Stimulated activated CD4-positive, alpha-beta T cell treated with anti-CD3 and anti-CD28 coated beads, Interleukin-15, amount 100 ng/mL, for 24 hours (primary cell): ENCODE data around the gene F12.
A peak's percentile ranks its signal among the peaks of the same experiment; 100 is the strongest.
"Not testable (repeated sequence)": the region's sequence is repeated elsewhere in the genome, so short reads cannot be mapped to it uniquely, and the experiment has no call there.

Source experiments
- DNase-seq: peaks from one replicate; pipeline ENCODE4 v3.0.0-alpha.2; 2020

F12 gene

GRCh38 chr5:177367981-177368868, 41.1 kb downstream of the F12 start:
- no peak for DNase-seq

GRCh38 chr5:177367323-177367848, 42.0 kb downstream of the F12 start:
- no peak for DNase-seq

DNA sequence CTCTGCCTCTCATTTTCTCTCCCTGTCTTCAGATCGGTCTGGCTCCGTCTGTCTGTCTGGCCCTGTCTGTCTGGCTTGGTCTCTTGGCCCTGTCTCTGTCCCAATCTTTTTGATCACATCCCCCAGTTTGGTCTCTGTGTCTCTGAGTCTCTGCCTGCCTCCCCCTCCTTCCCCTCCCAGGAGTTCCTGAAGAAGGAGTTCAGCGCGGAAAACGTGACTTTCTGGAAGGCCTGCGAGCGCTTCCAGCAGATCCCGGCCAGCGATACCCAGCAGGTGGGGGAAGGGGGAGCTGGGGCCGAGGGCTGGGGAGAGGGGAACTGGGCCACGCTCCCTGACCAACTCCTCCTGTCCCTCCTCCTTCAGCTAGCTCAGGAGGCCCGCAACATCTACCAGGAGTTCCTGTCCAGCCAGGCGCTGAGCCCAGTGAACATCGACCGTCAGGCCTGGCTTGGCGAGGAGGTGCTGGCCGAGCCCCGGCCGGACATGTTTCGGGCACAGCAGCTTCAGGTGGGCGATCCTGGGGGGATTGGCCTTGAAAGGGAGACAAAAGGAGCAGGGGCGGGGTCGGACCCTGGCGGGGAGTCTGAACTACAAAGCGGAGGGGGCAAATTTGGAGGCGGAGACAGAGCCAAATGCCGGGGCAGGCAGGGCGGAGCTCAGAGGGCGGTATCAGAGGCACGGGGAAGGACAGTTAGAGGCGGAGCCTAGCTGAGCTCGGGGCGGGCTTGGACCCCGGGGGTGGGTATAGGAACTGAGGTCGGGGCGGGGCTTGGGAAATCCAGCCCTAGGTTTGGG, 42.6 kb downstream of the F12 start:
- DNase-seq: peak; percentile 29

GRCh38 chr5:177365845-177366527, 43.4 kb downstream of the F12 start:
- no peak for DNase-seq

GRCh38 chr5:177364159-177364962, 45.0 kb downstream of the F12 start:
- DNase-seq: peak; percentile 61

DNA sequence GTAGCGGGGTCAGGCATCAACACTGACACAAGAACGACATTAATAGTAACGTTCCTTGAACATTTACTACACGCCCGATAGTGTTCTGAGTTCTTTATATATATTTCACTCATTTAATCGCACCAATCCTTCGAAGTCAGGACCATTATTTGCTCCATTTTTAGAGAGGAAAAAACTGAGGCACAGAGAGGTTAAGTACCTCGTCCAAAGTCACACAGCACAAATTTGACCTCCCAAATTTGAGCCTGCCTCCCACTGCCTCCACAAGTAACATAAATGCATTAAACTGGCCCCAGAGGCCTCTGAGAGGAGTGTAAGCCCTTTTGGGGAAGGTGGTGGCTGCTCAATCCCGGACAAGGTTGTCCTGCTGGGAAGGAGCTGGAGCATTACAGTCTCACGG, 45.8 kb downstream of the F12 start:
- DNase-seq: no peak

- DNase-seq: peak; percentile 81
Measured at GRCh38 chr5:177362610-177363507, 46.5 kb downstream of the F12 start.

DNA sequence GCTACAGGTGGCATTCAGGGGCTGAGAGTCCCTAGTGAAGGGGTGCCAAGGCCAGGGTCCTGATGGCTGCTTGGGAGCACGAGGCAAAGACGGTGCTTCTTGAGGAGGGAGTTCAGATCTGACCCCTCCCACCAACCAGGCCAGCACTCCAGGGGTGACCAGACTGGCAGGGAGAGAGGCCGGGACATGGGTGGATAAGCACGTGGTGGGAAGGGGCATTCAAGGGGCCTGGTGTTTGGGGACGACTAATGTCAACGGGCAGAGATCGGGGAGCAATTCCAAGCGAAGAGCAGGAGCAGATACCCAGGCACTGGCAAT, 47.1 kb downstream of the F12 start:
- no peak for DNase-seq

DNA sequence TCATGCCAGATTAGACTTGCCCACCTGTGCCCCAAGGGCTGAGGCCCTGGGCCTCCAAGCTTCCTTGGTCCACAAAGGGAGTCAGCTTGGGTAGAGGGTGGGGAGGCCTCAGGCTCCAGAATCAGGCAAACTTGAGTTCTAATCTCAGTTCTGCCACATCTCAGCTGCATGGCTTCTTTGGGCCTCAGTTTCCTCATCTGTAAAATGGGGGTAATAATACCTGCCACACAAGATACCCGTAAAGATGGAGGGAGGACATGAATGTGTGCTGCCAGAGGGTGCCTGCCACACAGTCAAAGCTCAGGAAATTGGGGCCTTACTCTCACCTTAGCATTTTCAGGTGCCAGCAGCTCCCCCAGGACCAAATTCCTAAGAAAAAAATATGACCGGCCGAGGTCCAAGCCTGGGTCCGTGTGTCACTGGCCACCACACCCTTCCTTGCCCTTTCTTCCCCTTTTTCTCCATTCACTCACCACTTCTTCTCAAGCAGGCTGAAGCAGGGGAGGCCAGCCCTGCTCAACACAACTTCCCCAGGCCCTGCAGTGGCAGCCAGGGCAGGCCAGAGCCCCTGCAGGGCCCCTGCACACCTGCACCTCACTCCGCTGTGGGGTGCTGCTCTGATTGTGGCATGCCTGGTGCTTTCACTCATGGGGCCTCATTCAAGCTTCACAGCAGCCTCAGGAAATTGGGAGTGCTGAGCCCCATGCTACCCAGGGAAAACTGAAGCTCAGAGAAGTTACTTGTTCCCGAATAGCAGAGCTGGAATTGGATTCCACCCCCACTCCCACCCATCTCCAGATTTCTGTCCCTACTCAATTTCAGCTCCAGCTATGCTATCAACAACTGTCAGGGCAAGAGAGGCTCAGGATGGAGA, 47.7 kb downstream of the F12 start:
- DNase-seq: peak; percentile 32

GRCh38 chr5:177360740-177361139, 48.6 kb downstream of the F12 start:
- not testable (repeated sequence) for DNase-seq

DNA sequence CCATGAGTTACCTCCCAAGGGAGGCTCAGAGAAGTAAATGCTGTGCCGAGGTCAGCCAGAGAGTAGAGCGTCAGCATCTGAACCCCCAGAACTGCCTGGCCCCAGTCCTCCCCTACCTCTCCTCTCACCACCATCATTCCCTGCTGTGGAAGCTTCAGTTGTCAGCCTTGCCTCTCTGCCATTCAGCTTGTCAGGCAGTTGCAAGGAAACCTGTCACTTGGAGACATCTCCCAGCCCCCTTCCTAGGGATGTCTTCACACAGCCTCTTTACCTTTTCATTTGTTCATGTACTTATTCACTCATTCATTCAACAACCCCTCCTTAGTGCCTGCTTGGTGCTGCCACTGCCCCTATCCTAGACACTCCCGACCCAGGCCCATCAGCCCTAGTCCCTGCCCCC, 49.5 kb downstream of the F12 start:
- DNase-seq: no peak

- DNase-seq: no peak
Measured at GRCh38 chr5:177359451-177359851, 49.9 kb downstream of the F12 start.

DNA sequence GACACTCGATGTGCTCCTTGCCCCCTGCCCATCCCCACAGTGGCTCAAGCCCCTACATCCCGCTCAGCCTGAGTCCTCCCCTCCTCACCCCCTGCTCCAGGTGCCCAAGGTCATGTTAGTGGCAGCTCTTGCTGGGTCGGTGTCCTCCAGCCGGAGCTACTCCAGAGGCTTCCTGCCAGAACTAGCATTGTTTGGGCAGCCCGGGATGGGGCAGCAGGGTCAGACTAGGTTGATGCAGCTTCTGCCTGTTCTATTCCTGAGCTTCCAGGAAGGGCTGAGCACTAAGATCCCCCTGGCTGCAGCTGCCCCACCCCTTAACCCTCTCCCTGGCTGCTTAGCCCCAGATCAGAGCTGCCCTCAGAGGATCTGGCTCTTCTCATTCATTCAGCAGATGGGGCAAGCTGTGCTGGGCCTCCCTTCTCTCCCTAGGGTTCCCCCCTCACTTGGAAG, 51.0 kb downstream of the F12 start:
- DNase-seq: peak; percentile 30

DNA sequence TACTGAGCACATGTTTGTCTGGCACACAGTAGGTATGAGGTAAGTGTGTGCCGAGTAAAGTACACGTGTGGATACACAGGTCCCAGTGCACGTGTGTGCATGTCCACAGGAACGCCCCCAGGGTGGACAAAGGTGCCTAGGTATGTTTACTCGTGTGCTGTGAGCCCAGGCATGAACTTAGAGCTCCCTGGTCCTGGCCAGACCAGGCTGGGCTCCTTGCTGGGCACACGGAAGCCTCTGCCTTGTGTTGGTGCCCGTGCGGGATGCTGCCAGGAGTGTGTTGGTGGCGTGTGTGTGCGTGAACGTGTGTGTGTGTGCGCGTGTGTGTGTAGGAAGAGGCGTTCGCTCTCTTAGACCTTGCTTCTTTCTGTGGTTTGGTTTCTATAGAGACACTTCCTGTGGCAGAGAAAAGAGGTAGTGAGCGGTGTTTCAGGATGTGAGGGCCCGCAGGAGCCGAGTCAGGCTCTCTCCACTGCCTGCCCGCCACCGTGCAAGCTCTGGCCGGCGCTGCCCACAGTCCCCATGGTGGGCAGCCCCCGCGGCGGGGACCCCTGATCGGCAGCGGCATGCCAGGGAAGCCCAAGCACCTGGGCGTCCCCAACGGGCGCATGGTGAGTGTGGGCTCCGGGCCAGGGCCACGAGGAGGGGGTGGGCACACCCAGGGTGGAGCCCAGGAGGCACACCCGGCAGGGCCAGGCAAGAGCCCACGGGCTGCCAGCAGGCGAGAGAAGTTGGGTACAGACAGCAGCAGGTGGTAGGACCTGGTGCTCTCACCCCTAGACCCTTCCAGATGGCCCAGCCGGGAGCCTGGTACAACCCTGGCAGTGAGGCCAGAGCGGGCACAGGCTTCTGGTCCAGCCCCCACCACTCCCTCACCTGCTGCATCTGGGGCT, 51.7 kb downstream of the F12 start, which contains the start of gene RGS14:
TSS of gene RGS14 (plus strand) at position 466 of the 893 bp plus-strand sequence. CDS start at position 567, 101 bp downstream.
- DNase-seq: peak; percentile 72

GRCh38 chr5:177357146-177357458, 52.3 kb downstream of the F12 start:
- DNase-seq: no peak

DNA sequence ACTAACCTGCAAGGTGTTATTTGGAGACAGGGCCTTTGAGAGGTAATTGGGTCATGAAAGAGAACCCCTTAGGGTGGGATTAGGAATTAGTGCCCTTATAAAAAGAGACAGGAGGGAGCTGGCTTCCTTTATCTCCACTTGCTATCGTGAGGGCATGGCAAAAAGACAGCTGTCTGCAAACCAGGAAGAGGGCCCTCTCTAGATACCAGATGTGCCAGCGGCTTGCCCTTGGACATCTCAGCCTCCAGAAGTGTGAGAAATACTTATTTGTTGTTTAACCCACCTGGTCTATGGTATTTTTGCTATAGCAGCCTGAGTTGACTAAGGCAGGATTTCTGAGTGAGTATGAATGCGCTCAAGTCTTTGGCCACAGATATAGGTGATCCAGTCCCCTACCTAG, 52.6 kb downstream of the F12 start:
- no peak for DNase-seq

DNA sequence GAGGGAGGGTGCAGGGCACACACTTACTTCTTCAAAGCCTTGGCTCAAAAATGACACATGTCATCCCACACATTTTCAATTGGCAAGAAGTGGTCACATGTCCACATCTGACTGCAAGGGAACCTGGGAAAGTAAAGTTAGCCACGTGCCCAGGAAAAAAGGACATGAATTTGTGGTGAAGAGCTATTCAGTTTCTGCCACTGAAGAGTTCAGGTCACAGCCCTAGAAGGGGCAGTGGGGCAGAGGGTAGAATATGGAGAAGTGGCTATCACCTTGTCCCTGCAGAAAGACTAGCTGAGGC, 53.5 kb downstream of the F12 start:
- DNase-seq: no peak

GRCh38 chr5:177355162-177355867, 54.0 kb downstream of the F12 start:
- no peak for DNase-seq

DNA sequence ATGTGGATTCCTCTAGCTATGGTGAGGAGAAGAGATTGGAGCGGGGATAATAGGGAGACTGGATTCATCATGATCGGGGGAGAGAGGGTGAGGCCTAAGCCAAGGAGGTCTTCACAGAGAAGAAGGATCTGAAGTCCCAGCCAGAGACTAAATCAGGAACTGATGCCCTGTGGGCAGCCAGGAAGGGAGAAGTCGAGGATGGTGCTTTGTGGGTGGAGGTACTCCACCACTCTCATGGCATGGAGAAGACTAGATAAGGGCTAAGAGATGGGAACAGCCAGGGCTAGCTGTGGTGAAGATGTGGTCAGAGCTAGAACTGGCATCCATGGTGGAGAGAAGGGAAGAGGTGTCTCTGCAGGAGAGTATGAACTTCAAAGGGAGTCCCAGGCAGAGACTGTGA, 54.7 kb downstream of the F12 start:
- no peak for DNase-seq
